HG02943 (cell line): ENCODE results near the gene CAMKMT.

Experiments used
- ATAC-seq: cut with Tn5 transposase; IDR thresholded peaks from one replicate; pipeline ENCODE4 v1.9.1; 2021; ENCODE audit warnings: mild to moderate bottlenecking, low read depth, moderate library complexity; ENCODE audit not compliant: unreplicated experiment

The CAMKMT gene

DNA sequence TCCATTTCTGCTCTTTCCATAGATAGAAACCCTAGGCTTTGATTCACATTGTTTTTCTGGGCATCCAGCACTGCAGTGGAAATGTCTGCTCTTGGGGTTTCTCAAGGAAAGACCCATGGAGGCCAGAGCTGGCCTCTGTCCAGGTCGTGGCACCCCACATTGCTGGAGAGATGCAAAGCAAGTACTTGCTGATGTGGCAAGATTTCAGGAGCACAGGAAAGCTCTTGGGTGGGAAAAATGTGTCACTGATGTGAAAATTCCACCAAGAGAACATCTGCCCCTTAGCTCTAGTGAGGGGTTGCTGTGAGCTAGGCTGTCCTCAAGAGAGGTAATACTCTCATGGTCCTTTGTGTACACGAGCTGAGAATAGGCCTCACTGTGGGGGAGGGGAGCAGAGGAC lies 423.7 kb downstream of the CAMKMT start:
- no peak for ATAC-seq

DNA sequence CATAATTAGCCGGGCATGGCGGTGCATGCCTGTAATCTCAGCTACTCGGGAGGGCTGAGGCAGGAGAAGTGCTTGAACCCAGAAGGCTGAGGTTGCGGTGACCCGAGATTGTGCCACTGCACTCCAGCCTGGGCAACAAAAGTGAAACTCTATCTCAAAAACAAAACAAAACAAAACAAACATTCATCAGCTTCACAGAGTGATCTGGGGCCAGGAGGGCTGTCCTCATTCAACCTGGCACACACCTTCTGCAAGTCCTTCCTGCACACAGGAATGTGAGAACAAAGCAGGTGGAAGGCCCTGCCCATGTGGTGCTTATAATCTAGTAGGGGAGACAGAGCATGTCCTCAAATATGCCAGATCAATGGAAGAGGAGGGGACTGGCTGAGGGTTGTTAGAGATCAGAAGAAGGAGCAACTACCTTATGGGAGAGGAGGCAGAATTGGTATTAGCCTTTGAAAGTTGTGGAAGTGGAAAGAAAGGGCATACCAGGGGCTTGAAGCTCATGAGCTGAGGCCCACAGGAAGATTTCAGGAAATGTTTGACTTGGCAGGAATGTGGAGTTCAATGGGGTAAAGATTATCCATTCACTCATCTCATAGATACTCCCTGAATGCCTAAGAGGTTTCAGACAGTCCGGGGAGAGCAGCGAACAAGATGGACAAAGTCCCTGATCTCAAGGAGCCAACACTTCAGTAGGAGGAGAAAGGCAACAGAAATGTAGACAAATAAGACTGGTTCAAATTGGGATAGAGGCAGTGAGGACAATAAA lies 424.5 kb downstream of the CAMKMT start:
- ATAC-seq: no peak

DNA sequence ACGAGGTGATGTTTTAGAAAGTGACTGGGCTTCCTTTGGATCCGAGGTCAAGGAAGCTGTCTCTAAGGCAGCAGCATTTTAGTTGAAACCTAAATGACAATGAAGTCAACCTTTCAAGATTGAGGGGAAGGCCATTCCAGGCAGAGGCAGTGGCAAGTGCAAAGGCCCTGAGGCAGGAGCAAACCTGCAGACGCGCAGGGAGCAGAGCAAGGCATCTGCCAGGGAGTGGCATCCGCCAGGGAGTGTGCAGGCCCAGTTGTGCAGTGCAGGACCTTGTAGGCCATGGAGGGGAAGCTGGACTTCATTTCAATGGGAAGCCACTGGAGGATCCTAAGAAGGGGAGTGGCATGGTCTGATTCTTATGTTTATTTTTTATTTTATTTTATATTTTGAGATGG lies 425.1 kb downstream of the CAMKMT start:
- ATAC-seq: no peak

DNA sequence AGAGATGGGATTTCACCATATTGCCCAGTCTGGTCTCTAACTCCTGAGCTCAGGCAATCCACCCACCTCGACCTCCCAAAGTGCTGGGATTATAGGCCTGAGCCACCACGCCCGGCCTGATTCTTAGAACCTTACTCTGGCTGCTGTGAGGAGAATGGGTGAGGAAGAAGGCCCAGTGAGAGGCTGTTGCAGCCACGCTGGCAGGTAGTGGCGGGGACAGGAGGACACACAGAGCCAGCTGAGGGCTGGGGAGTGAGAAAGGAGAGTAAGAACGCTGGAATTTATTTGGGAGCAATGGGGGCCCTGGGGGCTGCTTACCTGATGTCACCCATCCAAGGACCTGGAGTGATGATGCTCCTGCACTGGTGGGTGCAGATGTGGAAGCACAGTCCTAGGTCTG lies 425.9 kb downstream of the CAMKMT start:
- no peak for ATAC-seq

DNA sequence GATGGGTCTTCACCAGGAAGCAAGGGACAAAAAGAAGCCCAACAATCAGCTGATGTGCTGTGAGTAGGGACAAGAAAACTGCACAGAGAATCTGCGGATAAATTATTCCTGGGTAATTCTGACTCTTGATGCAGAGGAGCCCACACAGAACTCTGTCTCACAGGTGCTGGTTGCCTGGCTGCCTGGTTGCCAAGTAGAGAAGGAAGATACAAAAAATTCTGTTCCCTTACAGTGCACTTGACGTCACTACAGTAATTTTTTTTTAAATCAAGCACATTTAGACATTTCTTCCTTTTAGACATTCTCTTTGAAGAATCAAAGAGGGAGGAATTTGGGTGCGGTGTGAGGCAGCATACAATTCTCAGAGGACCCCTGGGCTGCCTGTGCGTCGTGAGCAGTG lies 427.7 kb downstream of the CAMKMT start:
- ATAC-seq: no peak

DNA sequence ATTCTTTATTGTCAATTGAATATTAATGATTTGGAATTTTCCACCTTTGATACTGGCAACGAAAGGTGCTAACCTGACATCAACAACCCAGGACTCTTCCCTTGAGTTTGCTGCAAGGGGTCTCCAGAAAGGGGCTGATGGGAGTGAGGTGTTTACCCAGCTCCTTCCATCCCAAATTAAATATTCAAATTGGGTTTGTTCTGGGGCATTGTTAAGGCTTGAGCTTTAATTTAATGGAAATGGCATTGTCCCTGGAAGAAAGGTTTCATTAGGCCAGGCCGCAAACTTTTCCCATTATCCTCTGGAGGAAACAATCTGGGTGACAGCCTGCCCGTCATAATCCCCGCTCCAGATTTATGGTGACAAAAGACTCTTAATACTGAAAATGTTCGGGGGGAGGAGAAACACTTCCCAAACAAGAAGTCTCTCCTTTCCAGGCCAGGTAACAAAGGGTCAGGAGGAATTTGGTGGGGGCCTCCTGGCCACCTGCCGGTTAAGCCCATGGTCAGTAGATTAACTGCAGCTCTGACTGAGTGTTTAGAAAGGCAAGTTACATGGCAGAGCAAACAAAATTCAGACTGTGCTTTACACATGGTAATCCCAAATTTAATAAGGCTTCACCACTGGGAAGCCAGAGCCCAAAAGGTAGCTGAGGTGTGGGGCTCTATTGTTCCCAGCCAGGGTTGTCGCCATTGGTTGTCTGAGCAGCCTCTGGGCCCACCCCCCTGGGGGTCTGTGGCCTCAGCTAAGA lies 428.4 kb downstream of the CAMKMT start:
- no peak for ATAC-seq

DNA sequence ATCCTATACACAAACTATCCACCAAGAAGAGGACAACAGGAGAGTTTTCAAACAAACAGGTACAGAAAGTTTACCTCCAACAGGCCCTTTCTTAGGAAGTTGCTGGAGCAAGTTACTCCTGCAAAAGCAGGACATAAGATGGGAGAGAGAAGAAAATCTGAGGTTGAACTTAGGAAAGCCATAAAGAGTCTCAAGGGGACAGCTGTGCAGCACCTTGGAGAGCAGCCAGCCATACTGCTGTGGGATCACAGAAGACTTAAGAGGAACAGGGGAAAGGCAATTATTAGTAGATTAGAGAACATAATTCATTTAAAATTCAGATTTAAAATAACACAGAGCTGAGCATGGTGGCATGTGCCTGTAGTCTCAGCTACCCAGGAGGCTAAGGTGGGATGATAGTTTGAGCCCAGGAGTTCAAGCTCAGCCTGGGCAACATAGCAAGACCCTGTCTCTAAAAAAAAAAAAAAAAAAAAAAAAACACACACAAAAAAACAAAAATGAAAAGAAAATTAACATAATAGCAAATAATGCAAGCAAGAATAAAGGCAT lies 431.6 kb downstream of the CAMKMT start:
- no peak for ATAC-seq

DNA sequence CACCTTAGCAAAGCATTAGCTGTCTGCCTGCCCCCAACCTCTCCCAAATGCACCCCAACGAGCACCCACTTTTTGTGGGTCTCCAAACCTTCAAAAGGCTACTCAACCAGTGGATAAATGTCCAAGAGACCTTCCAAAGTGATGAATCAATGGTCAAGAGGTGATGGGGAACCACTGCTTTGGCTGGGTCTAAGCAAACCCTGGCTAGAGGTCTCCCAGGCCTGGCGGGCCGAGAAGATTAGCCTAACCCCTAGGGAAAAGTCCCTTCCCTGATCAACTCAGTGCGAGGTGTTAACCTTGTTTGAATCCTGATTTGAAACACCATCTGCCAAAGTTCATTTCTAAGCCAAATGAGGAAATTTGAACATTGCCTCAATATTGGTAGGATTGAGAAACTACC lies 435.0 kb downstream of the CAMKMT start:
- no peak for ATAC-seq

DNA sequence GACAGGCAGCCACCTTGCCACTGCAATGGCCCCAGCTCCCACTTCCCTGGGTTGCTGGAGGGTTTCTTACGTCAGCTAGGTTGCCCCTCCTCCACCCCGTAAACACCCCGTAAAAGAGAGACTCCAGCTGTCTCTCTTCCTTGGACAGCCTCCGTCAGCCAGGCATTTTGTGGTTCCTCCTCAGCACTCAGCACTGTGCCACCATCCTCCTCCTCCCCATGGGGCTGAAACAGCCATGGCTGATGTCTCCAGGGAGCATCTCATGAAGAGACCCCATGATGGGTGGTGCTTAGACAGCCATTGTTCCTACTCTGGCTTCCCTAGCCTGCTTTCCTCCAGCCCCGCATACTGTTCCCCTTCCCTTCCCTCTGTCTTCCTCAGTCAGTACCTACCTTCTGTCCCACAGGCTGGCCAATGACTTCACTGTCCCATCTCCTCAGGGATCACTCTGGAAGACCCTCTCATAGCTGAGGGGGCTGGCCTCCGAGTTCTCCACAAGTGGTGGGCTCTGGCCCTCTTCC lies 436.5 kb downstream of the CAMKMT start:
- no peak for ATAC-seq

DNA sequence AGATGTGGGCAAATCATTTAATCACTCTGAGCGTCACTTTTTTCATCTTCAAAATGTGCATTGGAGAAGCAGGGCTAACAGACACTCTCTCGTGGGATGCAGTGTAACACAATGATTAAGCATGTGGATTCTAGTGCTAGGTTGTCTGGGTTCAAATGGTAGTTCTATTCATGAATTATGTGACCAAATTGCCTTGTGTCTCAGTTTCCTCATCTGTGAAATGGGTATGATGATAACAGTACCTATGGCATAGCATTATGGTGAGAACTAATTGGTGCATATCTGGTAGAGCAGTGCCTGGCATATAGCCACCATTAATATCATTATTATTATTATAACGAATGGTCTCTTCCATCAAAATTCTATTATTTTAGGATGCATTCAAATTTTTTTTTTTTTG lies 437.4 kb downstream of the CAMKMT start:
- ATAC-seq: no peak

DNA sequence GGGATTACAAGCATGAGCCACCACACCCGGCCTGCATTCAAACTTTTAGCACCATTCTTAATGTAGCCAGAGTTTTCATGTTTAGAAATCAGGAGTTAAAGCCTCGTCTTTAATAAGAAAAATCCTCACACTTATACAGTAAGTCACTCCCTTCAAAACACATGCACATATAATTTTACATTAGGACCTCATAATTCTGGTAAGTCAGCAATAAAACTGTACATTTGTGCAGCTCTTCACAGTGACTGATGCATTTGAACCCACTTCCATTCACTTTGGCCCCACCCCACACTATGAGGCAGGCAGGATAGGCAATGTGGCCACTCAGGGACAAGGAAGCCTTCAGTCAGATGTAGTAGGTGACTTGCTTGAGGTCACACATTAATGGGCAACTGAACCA lies 438.0 kb downstream of the CAMKMT start:
- ATAC-seq: no peak

DNA sequence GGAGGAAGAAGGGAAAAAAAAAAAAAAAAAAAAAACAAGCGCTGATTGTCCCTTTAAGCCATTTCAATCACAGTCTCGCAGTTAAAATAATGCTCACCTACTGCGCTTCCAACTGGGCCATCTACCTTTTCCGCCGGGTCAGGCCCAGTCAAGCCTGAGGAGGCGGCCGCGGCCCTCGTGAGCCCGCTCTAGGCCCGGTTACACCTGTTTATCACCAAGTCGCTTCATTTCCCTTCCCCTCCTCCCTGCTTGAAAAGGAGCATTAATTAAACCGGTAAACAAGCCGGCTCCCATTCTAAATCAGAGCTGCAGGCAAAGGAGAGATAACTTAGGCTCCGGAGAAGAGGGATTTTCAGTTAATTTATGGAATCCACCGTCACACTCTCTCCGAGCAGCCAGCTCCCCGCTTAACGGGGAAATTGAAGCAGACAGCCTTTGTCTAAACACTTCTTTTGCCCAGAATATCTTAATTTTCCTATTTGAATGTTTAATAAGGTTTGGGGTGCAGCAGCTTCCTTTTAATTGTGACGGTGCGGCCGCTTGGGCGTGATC lies 439.6 kb downstream of the CAMKMT start:
- no peak for ATAC-seq

DNA sequence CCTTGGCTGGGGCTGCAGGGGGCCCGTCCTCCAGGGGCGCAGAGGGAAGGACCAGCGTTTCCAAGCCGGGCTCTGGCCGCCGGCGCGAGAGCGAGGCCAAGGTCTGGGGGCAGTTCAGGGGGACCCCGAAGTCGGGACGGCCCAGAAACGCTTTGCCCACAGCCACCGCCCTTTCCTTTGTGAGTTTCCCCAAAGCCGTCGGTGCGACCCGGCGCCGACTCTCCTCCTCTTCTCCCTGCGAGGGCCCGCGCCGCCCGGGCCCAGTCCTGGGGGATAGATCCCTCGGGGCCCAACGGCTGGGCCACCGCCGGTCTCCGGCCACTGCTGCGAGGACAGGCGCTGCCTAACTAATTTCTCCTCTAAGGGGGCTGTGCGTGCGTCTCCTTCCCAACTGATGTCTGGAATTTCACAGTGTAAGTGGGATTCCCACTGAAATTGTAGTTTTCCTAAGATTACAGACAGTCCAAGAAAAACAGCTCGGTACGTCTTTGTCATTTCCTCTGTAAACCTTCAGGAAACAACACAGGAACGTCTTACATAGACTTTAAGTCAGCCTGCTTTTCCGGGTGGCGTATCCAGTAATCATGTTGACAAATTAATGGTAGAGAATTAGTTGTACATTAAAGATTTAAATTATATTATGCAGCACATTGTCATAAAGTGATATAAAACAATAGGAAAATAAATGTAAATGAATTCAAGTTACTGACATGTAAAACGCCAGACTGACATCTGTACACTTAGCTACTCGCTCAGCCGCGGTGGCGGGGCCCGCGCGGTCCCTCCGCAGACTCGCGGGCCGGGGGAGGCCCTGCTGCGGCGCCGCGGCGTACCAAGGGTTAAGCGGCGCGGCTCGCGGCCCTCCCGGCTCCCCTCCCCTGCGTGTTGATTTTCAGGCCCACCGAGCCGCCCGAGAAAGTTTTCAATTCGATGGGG lies 440.4 kb downstream of the CAMKMT start:
- no peak for ATAC-seq

DNA sequence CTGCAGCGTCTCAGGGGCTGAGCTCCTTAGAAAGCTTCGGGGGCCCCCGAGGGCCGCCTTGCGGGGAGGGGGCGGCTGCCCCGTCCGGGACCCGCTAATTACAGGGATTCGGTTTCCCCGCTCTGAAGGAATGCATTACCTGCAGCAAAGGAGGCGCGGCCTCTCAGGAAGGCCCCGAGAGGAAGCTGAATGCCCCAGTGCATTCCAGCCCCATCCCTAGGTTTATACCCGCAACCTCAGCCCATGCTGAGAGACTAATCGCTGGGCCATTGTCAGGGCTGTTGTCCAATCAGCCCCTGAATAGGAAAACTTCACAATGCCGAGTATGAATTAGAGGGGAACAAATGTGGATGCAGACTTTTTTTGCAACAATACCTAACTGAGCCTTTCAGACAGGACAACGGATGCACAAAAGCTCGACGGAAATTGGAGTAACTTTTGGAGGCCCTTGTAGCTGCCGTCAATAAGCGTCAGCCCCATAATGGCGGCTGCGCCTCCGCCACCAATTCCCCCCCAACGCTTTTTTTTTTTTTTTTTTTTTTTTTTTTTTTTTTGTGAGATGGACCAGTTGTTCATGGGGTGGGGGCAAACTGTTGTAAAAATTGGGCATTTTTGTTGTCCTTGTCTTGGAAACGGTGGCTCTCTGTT lies 441.2 kb downstream of the CAMKMT start:
- ATAC-seq: no peak

DNA sequence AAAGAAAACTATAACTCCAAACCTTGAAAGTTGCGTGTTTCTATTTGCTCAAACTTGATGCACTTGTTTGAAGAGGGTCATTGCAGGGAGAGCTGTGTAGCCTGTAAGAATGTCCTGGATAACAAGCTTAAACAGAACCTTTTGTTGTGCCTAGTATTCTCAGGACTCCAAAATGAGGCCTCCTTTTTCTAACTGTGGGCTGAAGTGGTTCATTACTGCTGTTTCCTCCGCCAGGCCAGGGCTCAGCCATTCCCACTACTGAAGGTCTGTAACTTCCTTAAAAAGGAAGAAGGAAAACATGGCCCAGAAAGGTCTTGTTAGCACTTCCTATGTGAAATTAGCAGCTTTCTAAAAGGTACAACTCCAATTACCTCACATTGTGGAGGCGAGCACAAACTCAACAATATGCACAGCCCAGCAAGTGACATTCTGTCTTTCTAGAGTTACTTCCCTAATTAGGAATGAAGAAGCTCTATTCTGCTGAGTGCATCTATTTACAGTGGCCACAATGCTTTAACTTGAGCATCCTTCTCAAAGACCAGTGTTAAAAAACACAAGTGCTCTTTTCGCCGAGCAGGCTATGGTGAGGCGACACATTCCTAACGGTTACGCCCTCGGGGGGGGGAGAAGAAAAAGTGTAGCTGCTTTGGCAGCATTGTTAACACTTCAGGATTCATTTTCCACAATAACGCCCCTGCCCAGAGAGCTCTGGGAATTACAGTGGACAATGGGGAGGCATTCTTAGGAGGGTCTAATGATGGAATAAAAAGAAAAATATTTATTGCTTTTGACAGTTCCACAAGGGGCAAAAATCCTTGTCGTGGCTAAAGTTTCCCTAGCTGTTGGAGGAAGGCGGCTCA lies 442.9 kb downstream of the CAMKMT start:
- ATAC-seq: no peak

DNA sequence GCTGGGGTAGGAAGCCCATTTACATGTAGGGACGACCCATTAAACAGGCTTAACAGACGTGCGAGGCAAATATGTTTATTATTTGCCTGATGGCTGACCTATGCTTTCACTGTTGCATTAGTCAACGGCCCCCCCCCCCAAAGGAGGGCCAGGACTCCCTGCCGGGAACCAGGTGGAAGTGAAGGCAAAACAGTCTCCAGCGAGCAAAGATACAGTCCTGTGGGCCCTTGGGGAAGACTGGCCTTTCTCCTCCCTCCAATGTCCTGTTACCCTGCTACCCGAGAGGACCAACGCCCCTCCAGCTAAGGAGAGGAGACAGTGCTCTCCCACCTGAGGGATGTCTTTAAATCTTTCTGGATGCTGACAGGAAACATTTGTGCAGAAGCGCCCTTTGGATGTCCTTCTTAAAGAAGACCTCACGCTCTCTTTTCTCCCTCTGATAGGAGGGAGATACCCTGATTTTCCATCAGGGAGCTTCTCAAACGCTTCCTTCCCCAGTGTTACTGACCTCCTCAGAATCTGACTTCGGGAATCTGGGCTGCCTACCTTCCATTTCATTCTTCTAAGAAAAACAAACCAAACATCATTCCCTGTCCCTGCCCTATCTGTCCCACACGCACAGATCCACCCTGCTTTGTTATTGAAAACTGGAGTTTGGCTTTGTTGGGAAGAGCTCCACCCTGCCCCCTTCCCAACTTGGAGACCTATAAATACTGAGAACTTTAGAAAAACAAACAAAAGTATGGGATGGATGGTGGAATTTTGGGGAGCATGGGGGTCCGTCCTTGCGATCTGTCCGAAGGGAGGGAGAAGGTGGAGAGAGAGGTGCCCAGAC lies 443.9 kb downstream of the CAMKMT start:
- no peak for ATAC-seq

DNA sequence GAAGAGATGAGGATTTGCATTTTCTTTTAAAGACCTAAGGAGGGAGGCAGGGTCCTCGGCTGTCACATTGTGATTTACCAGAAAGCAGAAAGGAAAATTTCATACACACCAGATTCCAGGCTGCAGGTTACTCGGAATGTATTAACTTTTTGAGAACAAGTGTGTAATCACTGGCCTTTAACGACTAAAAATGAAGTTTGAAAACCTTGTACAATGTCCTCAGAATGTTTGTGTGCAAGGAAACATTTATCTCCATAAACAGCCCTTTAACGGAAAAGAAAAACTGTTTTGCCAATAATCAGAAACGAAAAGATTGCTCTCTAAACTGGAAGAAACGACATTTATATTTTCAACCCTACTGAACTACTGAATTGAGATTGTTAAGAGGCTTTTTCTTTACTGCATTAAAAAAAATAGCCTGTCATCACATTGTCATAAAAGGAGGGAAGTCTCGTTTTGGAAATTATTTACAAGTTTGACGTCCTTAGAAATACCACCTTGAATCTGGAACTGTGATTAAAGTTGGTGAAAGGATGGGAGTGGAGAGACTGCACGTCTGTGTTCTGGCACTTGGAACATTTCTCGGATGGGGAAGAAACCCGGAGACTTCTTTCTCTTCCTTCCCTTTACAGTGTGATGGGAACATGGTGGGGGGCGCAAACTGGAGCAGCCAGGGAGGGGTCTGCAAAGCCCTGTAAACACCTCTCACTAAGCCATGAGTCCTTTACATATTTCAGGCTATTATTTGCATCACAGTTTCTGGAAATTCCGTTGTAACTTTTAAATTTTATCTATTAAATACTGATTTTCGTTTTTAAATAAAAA lies 445.7 kb downstream of the CAMKMT start:
- no peak for ATAC-seq
